HG03039 (cell line): Measurements from ENCODE around the gene NGB.

Experiments used
- ATAC-seq: cut with Tn5 transposase; IDR thresholded peaks from one replicate; pipeline ENCODE4 v1.9.1; 2021; ENCODE audit warnings: mild to moderate bottlenecking, moderate library complexity; ENCODE audit not compliant: unreplicated experiment

NGB gene

GRCh38 chr14:77265561-77266335, 5.3 kb downstream of the NGB start:
- no peak for ATAC-seq

GRCh38 chr14:77265187-77265515, 5.9 kb downstream of the NGB start:
- no peak for ATAC-seq

GRCh38 chr14:77264466-77265186, 6.4 kb downstream of the NGB start:
- ATAC-seq = no peak

DNA sequence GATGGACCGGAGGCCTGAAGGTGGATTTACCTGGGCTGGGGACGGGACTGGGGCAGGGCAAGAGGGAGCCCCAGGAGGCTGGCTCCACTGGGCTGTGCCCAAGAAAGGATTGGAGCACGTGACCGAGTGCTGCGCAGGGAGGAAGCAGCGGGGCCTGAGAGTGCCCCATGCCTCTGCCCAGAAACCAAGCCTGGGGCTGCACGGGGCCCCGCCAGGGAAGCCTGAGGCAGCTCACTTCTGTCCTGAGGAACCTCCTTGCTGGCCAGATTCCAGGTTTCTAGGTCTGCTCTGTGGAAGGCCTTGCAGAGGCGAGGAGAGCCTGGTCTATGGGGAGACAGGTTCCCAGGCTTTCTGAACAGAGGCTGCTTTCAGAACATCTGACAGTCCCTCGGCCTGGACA, 10.4 kb downstream of the NGB start:
- ATAC-seq = no peak

DNA sequence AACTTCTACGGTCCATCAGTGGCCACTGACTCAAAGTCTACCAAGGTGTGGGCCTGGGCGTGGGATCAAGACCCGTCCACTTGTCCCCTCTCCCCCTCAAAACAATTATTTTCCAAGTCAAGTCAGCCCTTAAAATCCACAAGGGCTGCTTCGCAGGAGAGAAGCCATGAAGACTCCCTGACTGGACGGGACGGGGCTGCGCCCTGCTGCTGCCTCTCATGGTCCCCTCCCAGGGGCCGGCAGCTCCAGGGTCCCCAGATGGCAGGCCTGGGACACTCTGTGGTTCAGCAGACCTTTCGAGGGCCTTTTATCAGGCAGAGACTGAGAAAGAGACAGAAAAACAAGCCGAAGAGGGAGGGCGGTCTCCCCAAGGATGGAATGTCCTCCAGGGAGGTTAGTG, 10.8 kb downstream of the NGB start:
- no peak for ATAC-seq

GRCh38 chr14:77259025-77259715, 11.8 kb downstream of the NGB start:
- ATAC-seq = no peak

DNA sequence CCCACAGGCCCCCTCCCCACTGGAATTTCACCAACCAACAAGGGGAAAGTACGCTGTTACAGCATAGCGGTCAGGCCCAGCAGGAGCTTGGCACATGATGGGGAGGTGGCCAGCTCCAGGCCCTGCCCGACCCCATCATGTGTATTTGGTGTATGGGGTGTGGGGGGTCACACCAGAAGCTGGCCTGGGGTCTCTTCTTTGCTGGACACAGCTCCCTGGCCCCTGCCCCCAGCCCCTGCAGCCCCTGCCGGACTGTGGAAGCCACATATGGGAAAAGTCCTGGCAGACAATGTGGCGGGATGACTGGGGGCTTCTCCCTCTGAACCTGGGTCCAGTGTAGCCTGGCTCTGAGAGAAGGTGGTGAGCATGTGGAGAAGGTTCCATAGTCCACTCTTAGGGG, 12.4 kb downstream of the NGB start:
- ATAC-seq = no peak

GRCh38 chr14:77257700-77258099, 13.3 kb downstream of the NGB start:
- ATAC-seq = no peak

GRCh38 chr14:77256694-77257093, 14.3 kb downstream of the NGB start:
- ATAC-seq = no peak

GRCh38 chr14:77253333-77254190, 17.4 kb downstream of the NGB start:
- no peak for ATAC-seq

GRCh38 chr14:77251870-77252269, 19.1 kb downstream of the NGB start:
- ATAC-seq = no peak

DNA sequence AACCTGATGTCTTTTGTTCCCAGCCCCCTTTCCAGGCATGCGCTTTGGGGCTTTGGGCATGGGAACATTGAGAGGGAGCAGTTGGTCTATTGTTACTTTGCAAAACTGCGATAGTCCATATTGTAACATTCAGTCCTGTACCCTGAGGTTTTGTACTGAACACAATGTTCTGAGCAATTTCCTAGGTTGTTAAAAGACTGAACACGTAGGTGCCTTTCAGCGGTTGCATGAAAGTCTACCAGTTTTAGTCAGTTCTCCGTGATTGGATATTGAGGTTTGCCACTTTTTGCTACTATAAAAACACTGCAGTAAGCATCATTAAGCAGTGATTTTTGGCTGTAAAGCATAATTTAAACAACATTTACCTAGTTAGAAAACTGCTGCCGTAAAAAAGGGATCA, 20.1 kb downstream of the NGB start:
- ATAC-seq = no peak

GRCh38 chr14:77249286-77249685, 21.7 kb downstream of the NGB start:
- ATAC-seq = no peak

DNA sequence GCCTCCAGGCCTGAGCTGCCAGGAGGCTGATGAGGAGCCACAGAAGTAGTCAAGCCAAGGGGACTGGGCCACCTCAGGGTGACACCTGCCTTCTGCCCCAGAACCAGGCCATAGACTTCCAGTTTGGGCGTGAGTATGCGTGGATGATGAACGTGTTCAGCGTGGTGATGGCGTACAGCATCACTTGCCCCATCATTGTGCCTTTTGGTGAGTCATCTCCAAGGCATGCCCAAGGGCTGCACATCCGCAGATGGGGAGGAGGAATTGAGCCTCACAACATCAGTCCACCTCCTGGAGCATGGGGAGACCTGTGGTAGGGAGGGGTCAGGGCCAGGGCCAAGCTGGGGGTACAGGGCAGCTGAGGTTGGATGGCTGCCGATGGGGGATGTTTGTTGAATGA, 22.3 kb downstream of the NGB start:
- ATAC-seq = no peak

DNA sequence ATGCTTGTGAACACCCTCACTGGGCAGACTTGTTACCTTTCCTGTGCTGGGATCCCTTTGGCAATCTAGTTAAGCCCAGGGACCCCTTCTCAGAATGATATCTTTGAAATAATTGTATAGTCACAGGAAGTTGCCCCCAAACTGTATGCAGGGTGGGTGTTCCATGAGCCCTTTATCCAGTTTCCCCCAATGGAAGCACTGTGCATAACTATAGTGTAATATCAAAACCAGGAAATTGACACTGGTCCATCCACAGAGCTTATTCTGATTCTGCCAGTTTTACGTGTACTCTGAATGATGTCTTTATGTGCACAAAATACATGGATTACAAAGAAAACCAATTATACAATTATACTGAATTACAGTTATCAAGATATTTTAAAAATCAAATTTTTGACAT, 24.2 kb downstream of the NGB start:
- no peak for ATAC-seq

DNA sequence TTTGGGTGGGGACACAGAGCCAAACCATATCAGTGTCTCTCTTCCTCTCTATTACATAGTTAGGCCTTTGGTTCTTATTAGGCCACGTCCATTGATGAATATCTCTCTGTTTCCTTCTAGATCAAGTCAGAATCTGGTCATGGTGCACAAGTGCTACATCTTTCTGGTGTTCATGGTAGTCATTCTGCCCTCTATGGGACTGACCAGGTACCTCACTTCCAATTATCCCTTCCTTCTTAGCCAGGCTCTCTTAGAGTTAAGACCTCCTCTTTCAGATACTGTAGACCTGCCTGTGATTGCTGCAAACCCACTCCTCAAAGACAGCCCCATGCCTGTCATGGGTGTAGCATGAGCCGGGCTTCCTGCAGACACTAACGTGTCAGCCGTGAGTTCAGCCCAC, 25.2 kb downstream of the NGB start:
- no peak for ATAC-seq

DNA sequence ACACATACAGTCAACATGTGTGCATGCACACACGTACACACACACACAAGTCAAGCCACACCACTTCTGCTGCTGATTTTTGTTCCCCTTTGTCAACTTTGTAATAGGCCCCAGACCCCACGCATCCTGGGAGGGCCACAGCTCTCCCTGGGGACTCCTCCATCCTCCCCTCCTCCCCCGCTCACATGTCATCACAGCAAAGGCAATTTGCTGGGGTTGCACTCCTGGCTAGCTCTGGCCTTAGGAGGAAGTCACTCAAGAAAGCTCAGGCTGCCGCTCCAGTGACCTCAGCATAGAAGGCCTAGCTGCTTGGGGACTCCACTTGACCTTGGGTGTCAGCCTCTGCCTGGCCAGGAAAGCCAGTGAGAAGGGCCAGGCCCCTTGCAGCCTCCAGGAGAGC, 27.2 kb downstream of the NGB start:
- ATAC-seq = no peak

DNA sequence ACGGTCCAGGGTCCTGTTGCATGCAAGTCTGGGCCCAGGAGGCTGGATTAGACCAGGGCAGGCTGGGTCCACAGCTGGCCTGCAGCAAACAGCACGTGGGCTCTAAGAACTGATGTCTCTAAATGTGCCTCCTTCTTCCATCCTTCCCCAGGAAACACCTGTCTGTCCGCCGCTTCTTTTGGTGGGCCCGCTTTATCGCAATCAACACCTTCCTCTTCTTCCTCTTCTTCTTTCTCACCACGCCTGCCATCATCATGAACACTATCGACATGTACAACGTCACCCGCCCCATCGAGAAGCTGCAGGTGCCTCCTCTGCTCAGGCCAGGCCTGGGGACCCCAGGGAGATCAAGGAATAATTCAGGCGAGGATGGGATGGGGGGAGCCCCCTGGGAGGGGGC, 28.3 kb downstream of the NGB start:
- ATAC-seq = no peak

DNA sequence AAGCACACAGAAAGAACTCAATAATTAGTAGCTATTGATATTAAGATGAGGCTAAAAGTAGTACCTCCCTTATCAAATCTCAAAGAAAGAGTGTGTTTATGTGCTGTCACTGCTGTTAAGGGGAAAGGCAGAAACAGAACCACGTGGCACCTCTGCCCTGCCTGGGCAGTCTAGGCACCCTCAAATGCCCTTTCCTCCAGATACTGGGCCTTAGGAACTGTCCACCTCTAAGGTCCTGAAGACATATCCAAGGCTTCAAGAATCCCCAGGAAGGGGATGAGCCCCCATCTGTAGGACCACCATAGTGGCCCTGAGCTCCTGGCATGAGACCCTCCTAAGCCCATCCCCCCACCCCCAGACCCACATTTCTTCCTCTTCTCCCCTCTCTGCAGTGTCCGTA, 29.1 kb downstream of the NGB start:
- no peak for ATAC-seq

- no peak for ATAC-seq
Measured at GRCh38 chr14:77240336-77240915, 30.6 kb downstream of the NGB start.

GRCh38 chr14:77239412-77239811, 31.6 kb downstream of the NGB start:
- ATAC-seq = no peak
